ENCODE data around the gene AUTS2. TPM values are rescaled to one million over a fixed set of nuclear protein-coding genes. Genes with fewer than 3 reads are reported as not detected.

The AUTS2 gene
- total RNA-seq, 1 donor from 2014 or later = 26.1 TPM

GRCh38 chr7:69751026-69751425 lies 152.8 kb downstream of the AUTS2 start:
- ATAC-seq = no peak

GRCh38 chr7:69753981-69754380 lies 155.7 kb downstream of the AUTS2 start:
- ATAC-seq = no peak
- DNase-seq (ENCODE audit: low spot score) = no peak

More at GRCh38 chr7:69751026-69751425, 152.8 kb downstream of the AUTS2 start:
- DNase-seq (ENCODE audit: low spot score) = no peak

- no peak for DNase-seq (ENCODE audit: low spot score)
- ATAC-seq = no peak
These were observed 156.2 kb downstream of the AUTS2 start for GRCh38 chr7:69754476-69754875.

DNA sequence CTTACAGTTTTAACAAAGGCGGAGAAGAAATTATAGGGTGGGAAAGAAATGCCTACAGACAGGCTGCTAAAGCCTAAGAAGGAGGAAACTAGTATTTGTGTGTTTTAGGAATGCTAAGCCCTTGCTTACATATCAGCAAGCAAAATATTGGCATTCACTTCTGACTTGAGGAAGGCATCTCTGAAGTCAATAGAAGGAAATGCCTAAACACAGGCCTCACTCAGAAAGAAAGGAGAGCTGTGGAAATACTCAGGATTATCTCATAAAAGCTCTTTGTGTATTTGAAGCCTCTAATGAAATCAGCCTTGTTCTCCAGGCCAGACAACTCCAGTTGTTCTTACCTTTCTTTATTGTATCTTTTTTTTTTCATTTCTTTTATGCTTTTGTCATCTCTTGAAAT lies 158.0 kb downstream of the AUTS2 start:
- DNase-seq (ENCODE audit: low spot score) (no peak), ATAC-seq (no peak)

GRCh38 chr7:69757528-69757927 lies 159.3 kb downstream of the AUTS2 start:
- no peak for DNase-seq (ENCODE audit: low spot score)
- ATAC-seq = no peak

DNA sequence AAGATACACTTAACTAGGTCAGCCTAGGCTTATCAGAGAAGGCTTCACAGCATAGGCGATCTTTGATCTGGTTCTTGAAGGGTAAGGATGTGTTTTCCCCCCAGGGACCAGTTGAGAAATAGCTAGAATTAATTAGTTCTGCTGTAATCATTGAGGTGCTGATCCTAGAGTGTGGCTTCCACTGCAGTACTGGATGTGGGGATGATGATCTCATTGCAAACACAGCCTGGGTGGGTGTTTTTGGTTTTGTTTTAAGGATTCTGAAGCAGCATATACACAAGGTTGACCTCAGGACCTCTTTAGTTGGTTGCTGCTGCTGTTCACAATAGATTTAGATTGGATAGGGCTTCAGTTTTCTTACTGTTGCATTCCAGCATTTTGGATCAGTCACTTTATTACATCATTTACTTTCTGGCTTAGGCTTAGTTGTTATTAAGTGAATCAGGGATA lies 159.7 kb downstream of the AUTS2 start:
- no peak for DNase-seq (ENCODE audit: low spot score)
- no peak for ATAC-seq

GRCh38 chr7:69759373-69759772 lies 161.1 kb downstream of the AUTS2 start:
- DNase-seq (ENCODE audit: low spot score) = no peak
- ATAC-seq = no peak

- DNase-seq (ENCODE audit: low spot score) (no peak), ATAC-seq (no peak)
These were observed 163.1 kb downstream of the AUTS2 start for GRCh38 chr7:69761290-69761922.

DNA sequence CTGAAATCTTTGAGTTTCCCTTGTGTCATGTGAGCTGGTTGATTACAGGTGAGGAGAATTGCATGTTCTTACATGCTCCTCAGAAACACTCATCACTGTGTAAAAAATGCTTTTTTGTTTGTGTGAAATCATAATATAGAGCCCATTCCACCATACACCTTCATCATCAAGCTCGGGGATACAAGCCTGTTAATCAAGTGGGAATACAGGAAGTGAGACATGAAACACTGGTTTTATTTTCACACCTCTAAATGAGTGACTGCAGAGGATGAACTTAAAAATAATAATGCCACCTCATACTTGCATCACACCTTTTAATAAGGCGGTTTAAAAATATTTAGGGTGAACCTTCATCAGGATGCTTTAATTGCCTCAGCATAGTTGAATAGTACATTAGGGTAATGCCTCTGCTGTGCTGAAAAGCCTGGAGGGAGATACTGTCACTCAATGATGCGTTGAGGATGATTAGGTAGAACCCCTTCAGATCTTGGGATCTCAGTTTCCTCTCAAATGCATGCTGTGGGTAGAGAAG lies 164.6 kb downstream of the AUTS2 start:
- ATAC-seq (no peak), DNase-seq (ENCODE audit: low spot score) (no peak)

DNA sequence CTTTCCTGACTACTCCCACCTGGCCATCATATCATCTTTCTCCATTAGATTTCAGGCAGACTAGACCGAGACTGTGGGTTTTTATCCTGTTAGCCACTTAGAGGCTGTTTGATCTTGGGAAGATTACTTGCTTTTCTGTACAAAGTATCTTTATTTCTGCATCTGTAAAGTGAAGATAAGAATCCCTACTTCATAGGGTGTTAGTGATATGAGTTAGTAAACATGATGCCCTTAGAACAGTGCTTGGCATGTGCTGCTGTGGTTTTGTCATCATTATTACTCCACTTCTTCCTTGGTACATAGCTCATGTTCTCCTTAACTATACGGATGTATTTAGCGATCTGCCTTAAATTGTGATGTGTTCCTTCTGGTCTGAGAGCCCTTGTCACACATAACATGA lies 165.2 kb downstream of the AUTS2 start:
- ATAC-seq = no peak
- DNase-seq (ENCODE audit: low spot score) = no peak

DNA sequence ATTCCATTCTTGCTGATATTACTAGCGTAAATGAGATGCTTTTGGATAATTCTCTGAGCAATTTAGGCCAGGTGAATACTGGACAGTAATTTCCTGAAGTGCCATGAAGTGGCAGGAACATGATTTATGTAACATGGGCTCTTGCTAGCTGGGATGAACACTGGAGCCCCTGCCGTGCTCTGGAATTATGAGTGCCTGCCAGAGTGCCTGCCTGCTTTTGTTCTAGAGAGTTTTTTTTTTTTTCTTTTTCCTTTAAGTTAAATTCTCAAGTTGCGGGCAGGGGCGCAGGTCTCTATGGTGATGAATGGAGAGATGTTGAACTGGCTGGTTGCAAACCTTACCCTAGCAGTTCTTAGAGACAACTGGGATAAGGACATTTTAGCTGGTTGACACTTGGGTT lies 165.9 kb downstream of the AUTS2 start:
- DNase-seq (ENCODE audit: low spot score) (no peak), ATAC-seq (no peak)

- DNase-seq (ENCODE audit: low spot score) (no peak), ATAC-seq (no peak)
These were observed 166.4 kb downstream of the AUTS2 start for GRCh38 chr7:69764681-69765080.

GRCh38 chr7:69765879-69766278 lies 167.6 kb downstream of the AUTS2 start:
- DNase-seq (ENCODE audit: low spot score) = no peak
- no peak for ATAC-seq

GRCh38 chr7:69768986-69769595 lies 170.8 kb downstream of the AUTS2 start:
- ATAC-seq (peak; percentile 49), DNase-seq (ENCODE audit: low spot score) (no peak)

GRCh38 chr7:69769826-69770225 lies 171.6 kb downstream of the AUTS2 start:
- DNase-seq (ENCODE audit: low spot score) (no peak), ATAC-seq (no peak)

DNA sequence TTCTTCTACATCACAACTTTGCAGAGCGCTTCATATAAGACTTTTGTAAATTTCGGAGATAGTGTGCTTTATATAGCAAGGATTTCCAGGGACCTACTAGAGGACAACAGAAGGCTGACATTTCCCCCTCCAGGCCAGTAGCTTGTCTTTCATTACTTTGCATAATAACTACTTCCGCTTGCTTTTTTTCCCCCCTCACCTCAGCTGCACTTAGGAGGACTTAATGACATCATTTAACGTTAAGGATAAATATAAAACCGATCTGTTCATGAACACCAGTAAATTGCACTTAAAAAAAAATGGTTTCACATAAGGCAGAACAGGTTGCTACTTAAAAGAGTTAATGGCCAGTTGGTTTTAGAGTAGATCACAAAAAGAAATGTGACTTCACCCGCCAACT lies 172.3 kb downstream of the AUTS2 start:
- ATAC-seq = no peak

DNA sequence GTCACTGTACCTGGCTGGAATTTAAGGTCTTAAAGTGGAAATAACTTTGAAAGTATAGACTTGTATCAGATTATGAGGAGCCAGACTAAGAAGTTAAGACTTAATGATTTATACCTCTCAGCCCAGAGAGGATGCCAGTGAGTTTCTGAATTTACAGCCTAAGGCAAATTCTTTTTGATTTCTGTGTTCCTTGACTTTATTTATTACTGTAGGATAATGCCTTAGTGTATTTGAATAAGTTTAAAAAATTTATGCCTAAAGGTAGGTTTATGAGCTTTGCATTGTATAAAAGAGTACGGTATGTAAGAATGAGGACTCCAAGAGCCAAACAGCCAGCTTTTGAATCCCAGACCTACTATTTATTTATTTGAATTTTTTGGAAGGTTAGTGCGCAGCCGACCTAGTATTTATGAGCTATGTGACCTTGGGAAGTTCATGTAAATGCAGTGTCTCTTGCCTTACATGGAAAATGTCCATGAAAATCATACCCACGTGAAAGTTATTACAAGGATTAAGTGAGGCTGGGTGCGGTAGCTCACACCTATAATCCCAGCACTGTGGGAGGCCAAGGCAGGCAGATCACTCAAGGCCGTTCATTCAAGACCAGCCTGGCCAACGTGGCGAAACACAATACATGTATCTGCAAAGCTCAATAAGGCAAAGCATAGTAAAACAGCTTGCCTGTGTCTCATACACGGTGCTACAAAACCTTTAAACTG lies 174.6 kb downstream of the AUTS2 start:
- ATAC-seq (no peak), DNase-seq (ENCODE audit: low spot score) (no peak)

More for the DNA sequence above, 172.3 kb downstream of the AUTS2 start:
- no peak for DNase-seq (ENCODE audit: low spot score)

DNA sequence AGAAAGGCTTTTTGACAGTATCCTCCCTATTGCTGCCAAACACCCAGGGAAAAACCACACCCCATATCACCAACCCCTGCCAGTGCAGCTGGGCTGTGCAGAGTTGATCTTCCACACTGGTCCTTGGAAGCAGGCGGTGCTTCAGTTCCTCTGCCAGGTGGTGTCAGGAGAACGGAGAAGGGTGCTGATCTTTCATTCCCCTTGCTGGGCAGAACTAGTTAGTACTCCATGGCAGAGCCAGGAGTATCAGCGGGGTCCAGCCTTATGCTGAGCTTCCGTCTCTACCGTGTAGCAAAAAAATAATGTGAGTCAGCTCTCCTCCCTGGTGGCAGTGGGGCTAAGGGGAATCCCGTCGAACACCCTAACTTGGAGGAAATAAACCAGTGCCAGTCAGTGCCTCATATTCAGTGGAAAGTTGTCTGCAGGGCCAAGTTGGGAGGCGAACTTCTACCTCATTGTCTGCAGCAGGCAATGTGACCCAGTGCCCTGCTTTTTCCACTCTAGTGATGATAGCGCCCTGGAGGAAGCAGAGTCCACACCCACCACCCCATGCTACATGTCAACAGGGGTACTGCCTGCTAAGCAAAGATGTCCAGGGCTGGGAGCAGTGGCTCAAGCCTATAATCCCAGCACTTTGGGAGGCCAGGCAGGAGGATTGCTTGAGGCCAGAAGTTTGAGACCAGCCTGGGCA lies 175.4 kb downstream of the AUTS2 start:
- ATAC-seq = no peak
- no peak for DNase-seq (ENCODE audit: low spot score)

DNA sequence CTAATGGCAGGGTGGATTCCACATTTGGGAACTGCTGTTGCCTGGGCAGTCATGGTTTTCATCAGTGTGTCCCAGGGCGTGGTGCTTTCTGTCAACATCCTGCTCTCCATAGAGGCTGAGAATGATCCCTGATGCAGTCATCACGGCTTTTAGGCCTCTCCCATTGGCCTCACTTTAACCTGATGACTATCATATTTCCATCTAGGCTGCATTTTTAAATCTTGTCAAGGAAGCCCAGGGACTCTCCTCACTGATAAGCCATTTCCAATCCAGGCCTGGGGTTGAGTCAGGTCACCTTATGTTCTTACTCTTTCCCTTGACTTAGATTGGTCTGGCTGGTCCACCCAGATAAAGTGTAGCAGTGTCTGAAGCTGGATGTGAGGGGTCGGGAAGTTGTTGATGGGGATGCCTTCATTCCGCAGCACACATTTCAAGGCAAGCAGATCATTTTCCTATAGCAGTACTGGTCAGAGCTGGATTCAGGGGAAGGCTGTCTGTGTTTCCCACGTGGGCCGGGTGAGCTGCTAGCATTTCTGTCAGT lies 177.0 kb downstream of the AUTS2 start:
- DNase-seq (ENCODE audit: low spot score) (no peak), ATAC-seq (no peak)

DNA sequence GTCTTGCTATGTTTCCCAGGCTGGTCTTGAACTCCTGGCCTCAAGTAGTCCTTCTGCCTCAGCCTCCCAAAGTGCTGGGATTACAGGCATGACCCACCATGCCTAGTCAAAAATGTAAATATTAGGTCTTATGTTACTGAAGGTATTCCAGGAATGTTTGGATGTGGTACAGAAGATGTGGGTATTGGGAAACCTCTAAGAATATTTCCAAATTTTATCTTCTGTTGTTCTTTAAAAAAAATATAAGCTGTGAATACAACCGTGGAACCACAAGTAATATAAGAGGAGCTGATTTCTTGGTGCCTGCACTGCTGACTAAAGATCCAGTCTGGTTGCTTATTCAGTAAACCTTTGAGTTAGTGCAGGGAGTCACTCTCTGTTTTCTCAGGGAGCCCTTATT lies 178.3 kb downstream of the AUTS2 start:
- DNase-seq (ENCODE audit: low spot score) (no peak), ATAC-seq (no peak)

- no peak for DNase-seq (ENCODE audit: low spot score)
- ATAC-seq = no peak
These were observed 179.9 kb downstream of the AUTS2 start for GRCh38 chr7:69778138-69778537.
